Testis (tissue), 2 donors: ENCODE data around the gene TOM1L2.

Source experiments
- CTCF ChIP-seq, 3 experiments: fragments of 450-650 bp in 2 of 3; fragments of 200-600 bp in 1 of 3; sonication (generic) in 1 of 3; IDR thresholded peaks; one replicate each; pipeline ENCODE4 v1.5.1; 2016 to 2019; ENCODE audit warnings: antibody characterized with exemption in 3 of 3, mild to moderate bottlenecking in 2 of 3, moderate library complexity in 1 of 3
- POLR2A ChIP-seq: fragments of 450-650 bp; IDR thresholded peaks from one replicate; pipeline ENCODE4 v1.6.1; 2017; ENCODE audit warnings: antibody characterized with exemption, mild to moderate bottlenecking, moderate library complexity

GRCh38 chr17:17820046-17820445, 152.2 kb downstream of the TOM1L2 start:
- TF ChIP-seq CTCF (IDR thresholded peaks at IDR 0.05) (no peak), POLR2A (no peak)
